HFFc6 (cell line): ENCODE data around the gene GIGYF1. TPM values are rescaled to one million over a fixed set of nuclear protein-coding genes. Genes with fewer than 3 reads are reported as not detected.

Experiments used
- DNase-seq: peaks from one replicate; pipeline ENCODE4 v3.0.0-alpha.2; 2018
- H3K27ac Mint-ChIP-seq: 2 replicates; pipeline ENCODE4 v1.8.0; 2020; ENCODE audit warnings: mild to moderate bottlenecking, mixed read lengths
- H3K27me3 Mint-ChIP-seq: 2 replicates; pipeline ENCODE4 v1.8.0; 2021; ENCODE audit warnings: mild to moderate bottlenecking, moderate library complexity, mixed read lengths; ENCODE audit not compliant: insufficient read depth
- H3K36me3 Mint-ChIP-seq: 2 replicates; pipeline ENCODE4 v1.8.0; 2021; ENCODE audit warnings: low read depth, mixed read lengths
- H3K4me1 Mint-ChIP-seq: 2 replicates; pipeline ENCODE4 v1.8.0; 2020; ENCODE audit warnings: low read depth, mixed read lengths
- H3K4me3 Mint-ChIP-seq: 2 replicates; pipeline ENCODE4 v1.8.0; 2020; ENCODE audit warnings: mild to moderate bottlenecking, moderate library complexity, mixed read lengths
- H3K9me3 Mint-ChIP-seq: 2 replicates; pipeline ENCODE4 v1.8.0; 2020; ENCODE audit warnings: mild to moderate bottlenecking, mixed read lengths
- total RNA-seq, 6 experiments: library from RNA; stranded (reverse); fragmentation: NEBNext Ultra II Directional; extraction: Animal tissue kit (Norgen Biotek cat#: 25700); gene quantifications; 2 replicates in 1 of 6; 3 replicates in 5 of 6; pipeline ENCODE4 v1.2.3, GENCODE V29; 2021
- TF ChIP-seq, protein P1 (sequence below): fragments of 200-600 bp; sonication (generic); IDR thresholded peaks from 2 replicates; pipeline ENCODE4 v1.5.0; 2021; ENCODE audit warnings: antibody characterized with exemption, mild to moderate bottlenecking

Gene GIGYF1
- total RNA-seq, 6 experiments from 2014 or later = 17.7 to 21.8 (median 19.2) TPM

DNA sequence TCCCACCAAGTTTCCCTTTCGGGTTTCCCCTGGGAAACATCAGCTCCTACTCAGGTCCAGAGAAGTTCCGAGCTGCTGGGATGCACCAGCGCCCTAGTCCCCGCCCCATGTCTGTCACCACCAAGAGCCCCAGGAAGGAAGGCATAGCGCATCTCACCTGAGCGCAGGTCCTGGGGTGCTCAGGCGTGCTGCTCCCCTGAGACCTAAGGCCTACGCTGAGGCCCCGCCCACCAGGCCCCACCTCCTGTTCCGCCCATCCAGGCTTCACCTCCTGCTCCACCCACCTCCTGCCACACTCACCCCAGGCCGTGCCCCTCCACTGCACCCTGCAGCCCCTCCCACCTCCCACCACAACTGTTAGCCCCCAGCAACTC is 51.5 kb downstream of the GIGYF1 start:
- Mint-ChIP-seq H3K4me1 (no peaks in the 10 kb centered on the region), H3K27ac (no peak overlapping the region), H3K9me3 (no peaks in the 10 kb centered on the region), H3K4me3 (no peak overlapping the region), H3K27me3 (peaks cover 34% of the 10 kb centered on the region), H3K36me3 (no peaks in the 10 kb centered on the region)
- DNase-seq = no peak
- TF ChIP-seq, protein P1, sequence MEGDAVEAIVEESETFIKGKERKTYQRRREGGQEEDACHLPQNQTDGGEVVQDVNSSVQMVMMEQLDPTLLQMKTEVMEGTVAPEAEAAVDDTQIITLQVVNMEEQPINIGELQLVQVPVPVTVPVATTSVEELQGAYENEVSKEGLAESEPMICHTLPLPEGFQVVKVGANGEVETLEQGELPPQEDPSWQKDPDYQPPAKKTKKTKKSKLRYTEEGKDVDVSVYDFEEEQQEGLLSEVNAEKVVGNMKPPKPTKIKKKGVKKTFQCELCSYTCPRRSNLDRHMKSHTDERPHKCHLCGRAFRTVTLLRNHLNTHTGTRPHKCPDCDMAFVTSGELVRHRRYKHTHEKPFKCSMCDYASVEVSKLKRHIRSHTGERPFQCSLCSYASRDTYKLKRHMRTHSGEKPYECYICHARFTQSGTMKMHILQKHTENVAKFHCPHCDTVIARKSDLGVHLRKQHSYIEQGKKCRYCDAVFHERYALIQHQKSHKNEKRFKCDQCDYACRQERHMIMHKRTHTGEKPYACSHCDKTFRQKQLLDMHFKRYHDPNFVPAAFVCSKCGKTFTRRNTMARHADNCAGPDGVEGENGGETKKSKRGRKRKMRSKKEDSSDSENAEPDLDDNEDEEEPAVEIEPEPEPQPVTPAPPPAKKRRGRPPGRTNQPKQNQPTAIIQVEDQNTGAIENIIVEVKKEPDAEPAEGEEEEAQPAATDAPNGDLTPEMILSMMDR = no peak

DNA sequence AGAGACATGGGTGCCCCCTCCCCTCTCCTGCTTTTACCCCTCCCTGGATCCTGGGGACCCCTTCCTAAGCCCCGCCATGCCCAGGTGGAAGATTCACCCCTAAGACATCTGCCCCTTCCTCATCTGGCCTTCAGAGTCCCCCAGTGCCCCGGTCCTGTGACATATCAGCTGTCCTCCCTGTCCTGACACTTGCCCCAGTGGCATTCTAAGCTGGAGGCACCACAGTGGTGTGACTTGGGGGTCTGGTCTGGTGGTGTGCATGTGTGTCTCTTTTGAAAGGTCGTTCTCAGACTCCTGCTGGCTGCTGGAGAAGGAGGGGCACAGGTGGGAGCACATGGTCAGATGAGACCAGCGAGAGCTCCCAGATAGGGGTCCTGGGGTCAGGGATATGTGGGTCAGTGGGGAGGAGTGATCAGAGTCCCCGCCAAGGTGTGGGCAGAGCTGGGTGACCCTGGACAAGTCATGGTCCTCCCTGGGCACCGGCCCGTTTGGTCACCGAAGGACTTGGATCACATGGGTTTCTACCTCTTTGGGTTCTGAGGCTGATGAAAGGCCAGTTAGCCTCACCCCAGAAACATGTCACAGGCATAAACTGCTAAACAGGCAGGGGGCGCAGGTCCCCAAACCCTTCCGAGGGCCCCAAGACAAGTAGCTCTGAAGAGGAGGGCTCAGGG is 52.1 kb downstream of the GIGYF1 start:
- no peak overlapping the region for H3K4me3 Mint-ChIP-seq
- H3K36me3 Mint-ChIP-seq = no peaks in the 10 kb centered on the region

DNA sequence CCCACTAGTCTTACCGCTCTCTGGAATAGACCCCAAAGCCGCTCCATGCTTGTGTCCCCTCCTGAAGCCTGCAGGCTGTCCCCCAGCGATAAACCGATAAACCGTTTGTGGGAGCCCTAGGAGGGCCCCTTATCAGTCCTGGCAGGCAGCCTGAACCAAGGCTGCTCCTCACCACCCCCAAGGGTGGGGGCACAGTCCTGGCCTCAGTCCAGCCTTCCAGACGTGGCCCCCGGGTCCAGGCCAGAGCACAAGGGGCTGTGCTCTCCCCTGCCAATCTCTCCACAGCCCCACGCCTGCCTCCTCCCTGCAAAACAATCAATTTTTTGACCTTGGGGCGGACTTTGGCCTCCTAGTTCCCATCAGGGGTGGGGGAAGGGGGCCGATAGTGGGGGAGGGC is 52.6 kb downstream of the GIGYF1 start, which contains the start of gene TFR2:
Gene TFR2, minus strand, starts transcription at position 90 of the 397 bp plus-strand sequence. Its CDS starts 43 bp downstream, at position 47.
- Mint-ChIP-seq H3K4me1 (no peaks in the 10 kb centered on the region), H3K4me3 (no peak within 1 kb of the TSS), H3K27me3 (peaks cover 30% of the 10 kb centered on the region), H3K27ac (no peak within 1 kb of the TSS), H3K36me3 (no peaks in the 10 kb centered on the region), H3K9me3 (no peaks in the 10 kb centered on the region)
- DNase-seq = no peak
- TF ChIP-seq, protein P1 = no peak

More for the DNA sequence above, 52.1 kb downstream of the GIGYF1 start:
- Mint-ChIP-seq H3K9me3 (no peaks in the 10 kb centered on the region), H3K27me3 (peaks cover 34% of the 10 kb centered on the region), H3K27ac (no peak overlapping the region), H3K4me1 (no peaks in the 10 kb centered on the region)
- TF ChIP-seq, protein P1 = no peak
- DNase-seq = no peak

DNA sequence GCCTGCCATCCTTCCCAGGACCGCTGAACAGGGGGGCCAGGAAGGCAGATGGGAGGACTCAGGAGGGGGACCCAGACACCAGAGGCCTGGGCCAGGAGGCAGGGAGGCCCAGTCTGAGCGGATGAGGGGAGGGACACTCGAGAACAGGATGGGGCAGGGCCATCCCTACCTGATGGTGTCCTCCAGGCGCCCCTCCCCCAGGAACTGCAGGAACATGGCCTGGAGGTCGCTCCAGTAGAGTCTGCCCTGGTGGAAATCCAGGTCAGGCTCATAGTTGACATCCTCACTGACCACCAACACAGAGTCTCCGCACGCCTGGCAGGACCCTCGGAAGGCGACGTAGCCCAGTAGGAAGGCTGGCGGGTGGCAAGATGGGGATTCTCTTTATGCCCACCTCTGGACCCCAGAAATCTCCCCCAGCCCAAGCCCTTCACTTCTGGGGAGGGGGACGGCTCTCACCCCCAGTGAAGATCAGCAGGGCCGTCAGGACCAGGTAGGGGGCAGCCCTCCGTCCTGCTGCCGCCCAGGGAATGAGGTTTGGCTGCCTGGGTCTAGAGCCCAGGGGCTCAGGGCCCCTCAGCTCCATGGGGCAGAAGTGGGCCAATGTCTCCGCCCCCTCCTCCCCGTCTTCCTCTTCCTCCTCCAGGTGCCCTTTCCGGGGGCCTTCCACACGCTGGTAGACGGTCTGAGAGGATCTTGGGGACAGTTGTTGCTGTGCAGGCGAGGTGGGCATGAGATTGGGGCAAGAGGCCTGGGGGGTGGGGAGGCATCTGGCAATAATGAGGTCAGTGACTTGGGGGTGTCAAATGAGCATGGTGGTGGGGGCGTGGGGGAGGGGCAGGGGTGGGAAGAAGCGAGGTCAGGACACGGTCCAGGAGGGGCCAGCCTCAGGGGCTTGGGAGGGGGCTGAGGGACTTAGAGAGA is 53.3 kb downstream of the GIGYF1 start:
- Mint-ChIP-seq H3K27ac (no peak overlapping the region), H3K9me3 (no peaks in the 10 kb centered on the region), H3K36me3 (no peaks in the 10 kb centered on the region), H3K27me3 (peaks cover 31% of the 10 kb centered on the region), H3K4me1 (no peaks in the 10 kb centered on the region), H3K4me3 (no peak overlapping the region)
- DNase-seq = no peak
- TF ChIP-seq, protein P1 = no peak

DNA sequence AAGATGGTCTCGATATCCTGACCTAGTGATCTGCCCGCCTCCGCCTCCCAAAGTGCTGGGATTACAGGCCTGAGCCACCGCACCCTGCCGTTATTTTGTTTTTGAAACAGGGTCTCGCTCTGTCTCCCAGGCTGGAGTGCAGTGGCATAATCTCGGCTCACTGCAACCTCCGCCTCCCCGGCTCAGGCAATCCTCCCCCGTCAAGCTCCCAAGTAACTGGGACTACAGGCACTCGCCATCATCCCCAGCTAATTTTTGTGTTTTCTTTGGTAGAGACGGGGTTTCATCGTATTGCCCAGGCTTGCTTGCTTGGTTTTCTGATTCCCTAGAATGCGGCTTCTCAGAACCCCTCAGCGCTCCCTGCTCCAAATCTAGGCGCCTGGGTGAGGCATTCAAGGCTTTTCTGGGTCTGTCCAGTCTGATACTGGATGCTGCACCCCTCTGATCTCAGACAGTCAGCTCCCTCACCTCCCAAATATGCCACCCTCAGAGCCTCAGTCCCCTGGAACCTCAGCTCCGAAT is 54.0 kb downstream of the GIGYF1 start:
- DNase-seq = no peak
- no peaks in the 10 kb centered on the region for H3K36me3 Mint-ChIP-seq
- H3K4me1 Mint-ChIP-seq = no peaks in the 10 kb centered on the region
- H3K27ac Mint-ChIP-seq = no peak overlapping the region
- no peaks in the 10 kb centered on the region for H3K9me3 Mint-ChIP-seq
- no peak overlapping the region for H3K4me3 Mint-ChIP-seq
- TF ChIP-seq, protein P1 = no peak
- peaks cover 30% of the 10 kb centered on the region for H3K27me3 Mint-ChIP-seq
